GM12873 (cell line): Measurements from ENCODE around the gene UGT2B7.

Experiments used
- CTCF ChIP-seq: IDR thresholded peaks from 2 replicates; pipeline ENCODE4 v1.5.1; 2012; ENCODE audit warnings: low read depth, mild to moderate bottlenecking, moderate library complexity, low read length, control low read depth; ENCODE audit not compliant: insufficient read depth; ENCODE audit errors: missing control alignments

Gene UGT2B7

GRCh38 chr4:69096111-69096656, at the start of gene UGT2B7:
TSS of gene UGT2B7 (plus strand) at chr4:69096474. CDS start at chr4:69096521, 47 bp downstream.
- TF ChIP-seq CTCF, result no peak

- TF ChIP-seq CTCF, result no peak
These were observed 46.4 kb upstream of the UGT2B7 start for GRCh38 chr4:69049860-69050259.

GRCh38 chr4:69051576-69051943, 44.7 kb upstream of the UGT2B7 start:
- TF ChIP-seq CTCF, result no peak

- no peak for TF ChIP-seq CTCF
These were observed 41.6 kb upstream of the UGT2B7 start for GRCh38 chr4:69054578-69055200.

- no peak for TF ChIP-seq CTCF
These were observed 40.1 kb upstream of the UGT2B7 start for GRCh38 chr4:69056150-69056549.

- no peak for TF ChIP-seq CTCF
These were observed 39.2 kb upstream of the UGT2B7 start for GRCh38 chr4:69056921-69057550.

- TF ChIP-seq CTCF, result no peak
These were observed 38.5 kb upstream of the UGT2B7 start for GRCh38 chr4:69057620-69058409.
